ENCODE data around the gene AGRN. TPM values are rescaled to one million over a fixed set of nuclear protein-coding genes. Genes with fewer than 3 reads are reported as not detected.

Gene AGRN
- total RNA-seq, 1 experiment from 2014 or later: 175 TPM

DNA sequence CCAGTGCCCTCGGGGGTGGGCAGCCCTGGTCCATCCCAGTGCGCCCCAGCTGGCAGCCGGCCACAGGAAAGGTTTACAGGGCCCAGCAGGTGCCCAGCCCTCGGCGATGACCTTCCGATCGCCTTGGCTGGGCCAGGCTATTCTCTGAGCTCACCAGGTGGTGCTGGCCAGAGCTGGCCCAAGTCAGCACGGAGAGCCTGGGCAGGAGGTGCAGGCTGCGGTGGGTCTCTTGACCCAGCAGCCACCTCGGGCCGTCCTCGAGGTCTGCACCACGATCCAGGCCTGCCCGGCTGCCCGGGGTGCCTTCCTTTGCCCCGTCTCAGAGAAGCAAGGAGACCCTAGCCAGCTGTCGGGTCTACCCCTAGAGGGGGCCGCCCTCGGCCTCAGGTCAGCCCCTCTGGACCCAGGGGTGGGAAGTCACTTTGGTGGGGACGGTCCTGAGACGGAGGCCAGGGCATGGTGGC lies 38.4 kb upstream of the AGRN start:
- Histone ChIP-seq H3K79me1 (ENCODE audit: insufficient read depth, low read depth, low read length, poor library complexity, severe bottlenecking) (no peaks in the 10 kb centered on the region), H4K8ac (replicated peaks; ENCODE audit: insufficient read length, low read depth, low read length) (no peak overlapping the region), H4K91ac (ENCODE audit: insufficient read length, low read depth, low read length) (no peak overlapping the region), H3K56ac (ENCODE audit: insufficient read length, low read depth, low read length) (no peak overlapping the region), H2BK15ac (ENCODE audit: low read depth, low read length) (no peak overlapping the region), H3K23me2 (ENCODE audit: insufficient read length, low read depth, low read length, poor library complexity, severe bottlenecking) (no peaks in the 10 kb centered on the region), H4K5ac (ENCODE audit: insufficient read length, low read depth, low read length) (no peak overlapping the region), H3T11ph (ENCODE audit: low read length) (no peak overlapping the region), H3K4me2 (ENCODE audit: insufficient read depth, insufficient read length, low read length) (no peak overlapping the region), H3K14ac (ENCODE audit: insufficient read depth, low read length) (no peak overlapping the region), H3K18ac (ENCODE audit: insufficient read length, low read depth, low read length) (no peak overlapping the region), H3K27me3 (ENCODE audit: insufficient read depth, low read length) (peaks cover 2% of the 10 kb centered on the region; the same call in 1 of the 2 replicates), H2BK20ac (ENCODE audit: low read depth, low read length, poor library complexity, severe bottlenecking) (no peak overlapping the region), H3K79me2 (ENCODE audit: insufficient read depth, low read length) (no peaks in the 10 kb centered on the region), H3K9me3 (ENCODE audit: control insufficient read depth, low read depth, low read length) (no peaks in the 10 kb centered on the region), H4K20me1 (ENCODE audit: control insufficient read depth, insufficient read depth, insufficient read length) (no peaks in the 10 kb centered on the region), H3K27ac (ENCODE audit: insufficient read length, low read depth, low read length) (no peak overlapping the region), H2BK120ac (ENCODE audit: low read depth, low read length, poor library complexity, severe bottlenecking) (no peak overlapping the region), H2BK5ac (ENCODE audit: insufficient read length, low read length) (no peak overlapping the region), H2AFZ (ENCODE audit: low read length) (no peak overlapping the region), H3K4me1 (ENCODE audit: insufficient read depth, low read length) (no peaks in the 10 kb centered on the region), H2BK12ac (ENCODE audit: insufficient read length, low read depth, low read length) (no peak overlapping the region), H2AK5ac (ENCODE audit: insufficient read length, low read length) (no peak overlapping the region), H3K23ac (ENCODE audit: insufficient read length, low read depth, low read length) (no peak overlapping the region), H3K4ac (ENCODE audit: low read depth, low read length) (no peak overlapping the region), H3K9ac (ENCODE audit: extremely low read depth, insufficient read length, low read length) (no peak overlapping the region)
- Mint-ChIP-seq H3K4me1 (0 out of 4 replicates have a peak, but pooled peaks cover 0 to 4% of the 10 kb centered on the region in 2 experiments), H3K4me3 (no peak overlapping the region), H3K27me3 (ENCODE audit: low read depth) (peaks cover 72% of the 10 kb centered on the region), H3K9me3 (peaks cover 4 to 6% of the 10 kb centered on the region in 2 experiments), H3K27ac (no peak overlapping the region), H3K36me3 (ENCODE audit: insufficient read depth in 1 of 3, low read depth in 3 of 3) (peaks cover 0 to 6% (median 4%) of the 10 kb centered on the region in 3 experiments; a peak in 4 of 7 replicates)
- no peak for DNase-seq
- WGBS (ENCODE audit: extremely low coverage, insufficient read length, low lambda C conversion rate): no CpG with 5 or more reads among the region's 21 CpGs
- TF ChIP-seq, protein P1, sequence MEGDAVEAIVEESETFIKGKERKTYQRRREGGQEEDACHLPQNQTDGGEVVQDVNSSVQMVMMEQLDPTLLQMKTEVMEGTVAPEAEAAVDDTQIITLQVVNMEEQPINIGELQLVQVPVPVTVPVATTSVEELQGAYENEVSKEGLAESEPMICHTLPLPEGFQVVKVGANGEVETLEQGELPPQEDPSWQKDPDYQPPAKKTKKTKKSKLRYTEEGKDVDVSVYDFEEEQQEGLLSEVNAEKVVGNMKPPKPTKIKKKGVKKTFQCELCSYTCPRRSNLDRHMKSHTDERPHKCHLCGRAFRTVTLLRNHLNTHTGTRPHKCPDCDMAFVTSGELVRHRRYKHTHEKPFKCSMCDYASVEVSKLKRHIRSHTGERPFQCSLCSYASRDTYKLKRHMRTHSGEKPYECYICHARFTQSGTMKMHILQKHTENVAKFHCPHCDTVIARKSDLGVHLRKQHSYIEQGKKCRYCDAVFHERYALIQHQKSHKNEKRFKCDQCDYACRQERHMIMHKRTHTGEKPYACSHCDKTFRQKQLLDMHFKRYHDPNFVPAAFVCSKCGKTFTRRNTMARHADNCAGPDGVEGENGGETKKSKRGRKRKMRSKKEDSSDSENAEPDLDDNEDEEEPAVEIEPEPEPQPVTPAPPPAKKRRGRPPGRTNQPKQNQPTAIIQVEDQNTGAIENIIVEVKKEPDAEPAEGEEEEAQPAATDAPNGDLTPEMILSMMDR (conservative IDR thresholded peaks at IDR 0.05): no peak

All from H9 (cell line).